Endothelial cell of umbilical vein (primary cell): ENCODE data around the gene RRP15. TPM values are rescaled to one million over a fixed set of nuclear protein-coding genes. Genes with fewer than 3 reads are reported as not detected.

ENCODE experiments used
- BruUV-seq: library from RNA; stranded (reverse); fragments of 400-500 nt; replicated peaks from 2 replicates; lab custom pipeline; 2021; lab: Mats Ljungman, UMichigan
- CTCF ChIA-PET: fragments of 300-600, 350-600 bp; sonication (Branson Sonifier 250); formaldehyde crosslinking; loops from one replicate; lab custom pipeline; 2021; ENCODE audit warnings: antibody characterized with exemption, inconsistent platforms; lab: Charles Lee
- POLR2A ChIA-PET: fragments of 300-600, 350-600 bp; sonication (Branson Sonifier 250); formaldehyde crosslinking; loops from one replicate; lab custom pipeline; 2021; ENCODE audit warnings: antibody characterized with exemption, inconsistent platforms; lab: Charles Lee
- DNase-seq: peaks from one replicate; pipeline ENCODE4 v3.0.0-alpha.2; 2011; ENCODE audit warnings: low read depth, low spot score
- FAIRE-seq: peaks from 2 replicates; lab custom pipeline; 2011; peaks lifted over from hg19 to GRCh38; lab: Jason Lieb, UNC
- H2AFZ ChIP-seq: 2 replicates; pipeline ENCODE4 v1.6.0; 2012; ENCODE audit warnings: low read depth, low read length, control low read depth, inconsistent platforms
- H3K27ac ChIP-seq: 2 replicates; pipeline ENCODE4 v1.5.1; 2011; ENCODE audit warnings: low read depth, mild to moderate bottlenecking, control low read depth, low read length, moderate library complexity; ENCODE audit not compliant: insufficient read depth
- H3K27me3 ChIP-seq, 2 experiments: 2 replicates each; pipeline versions ENCODE4 v1.6.0 to v1.6.1; 2011; ENCODE audit warnings: low read length in 2 of 2, mixed read lengths in 1 of 2; ENCODE audit not compliant: control insufficient read depth in 2 of 2, insufficient read depth in 2 of 2
- H3K36me3 ChIP-seq, 2 experiments: 2 replicates in 1 of 2; 3 replicates in 1 of 2; pipeline ENCODE4 v1.5.1; 2011; ENCODE audit warnings: low read length in 2 of 2, mild to moderate bottlenecking in 1 of 2, moderate library complexity in 1 of 2; ENCODE audit not compliant: control insufficient read depth in 2 of 2, insufficient read depth in 2 of 2; ENCODE audit errors: extremely low read depth in 1 of 2
- H3K4me1 ChIP-seq: 3 replicates; pipeline ENCODE4 v1.5.1; 2011; ENCODE audit warnings: mild to moderate bottlenecking, low read length; ENCODE audit not compliant: control insufficient read depth, insufficient read depth; ENCODE audit errors: extremely low read depth
- H3K4me2 ChIP-seq: 2 replicates; pipeline ENCODE4 v1.6.1; 2011; ENCODE audit warnings: low read length, control low read depth, mixed read lengths; ENCODE audit not compliant: insufficient read depth
- H3K4me3 ChIP-seq, 3 experiments: fragments of 200-600 bp in 1 of 3; sonication (generic), shearing (Covaris generic) in 1 of 3; replicated peaks in 1 of 3; 2 replicates each; pipeline ENCODE4 v1.5.1; 2011 to 2016; ENCODE audit warnings: control low read depth in 3 of 3, low read length in 3 of 3, mild to moderate bottlenecking in 2 of 3, inconsistent platforms in 1 of 3, low read depth in 1 of 3, moderate library complexity in 1 of 3; ENCODE audit not compliant: insufficient read depth in 1 of 3
- H3K79me2 ChIP-seq: 2 replicates; pipeline ENCODE4 v1.6.0; 2012; ENCODE audit warnings: low read length, inconsistent platforms; ENCODE audit not compliant: control insufficient read depth, insufficient read depth
- H3K9ac ChIP-seq: replicated peaks from 2 replicates; pipeline ENCODE3; 2011; ENCODE audit warnings: low read length, control low read depth; ENCODE audit not compliant: insufficient read depth; ENCODE audit errors: extremely low read depth
- H3K9me1 ChIP-seq: replicated peaks from 3 replicates; pipeline ENCODE4 v1.6.0; 2011; ENCODE audit warnings: mild to moderate bottlenecking, low read length; ENCODE audit not compliant: control insufficient read depth, insufficient read depth; ENCODE audit errors: extremely low read depth
- H3K9me3 ChIP-seq: replicated peaks from 2 replicates; pipeline ENCODE4 v1.5.1; 2012; ENCODE audit warnings: low read length, inconsistent platforms; ENCODE audit not compliant: control insufficient read depth, insufficient read depth
- H4K20me1 ChIP-seq: replicated peaks from 2 replicates; pipeline ENCODE3; 2011; ENCODE audit warnings: mild to moderate bottlenecking, low read length; ENCODE audit not compliant: control insufficient read depth, insufficient read depth; ENCODE audit errors: extremely low read depth
- CTCF ChIP-seq, 2 donors: IDR thresholded peaks; 1 replicate in 1 of 2; 2 replicates in 1 of 2; pipeline ENCODE4 v1.5.1; 2011; ENCODE audit warnings: low read length in 2 of 2, mild to moderate bottlenecking in 2 of 2, moderate library complexity in 2 of 2, control low read depth in 1 of 2, inconsistent platforms in 1 of 2, low read depth in 1 of 2; ENCODE audit not compliant: insufficient read depth in 1 of 2; ENCODE audit errors: extremely low read depth in 1 of 2
- EZH2 ChIP-seq: IDR thresholded peaks from 2 replicates; pipeline ENCODE4 v1.6.1; 2012; ENCODE audit warnings: borderline replicate concordance, low read depth, mild to moderate bottlenecking, moderate library complexity, low read length, inconsistent platforms; ENCODE audit not compliant: severe bottlenecking
- FOS ChIP-seq: IDR thresholded peaks from 2 replicates; pipeline ENCODE4 v1.6.1; 2011; ENCODE audit warnings: mild to moderate bottlenecking, low read length, moderate library complexity, borderline replicate concordance; ENCODE audit not compliant: insufficient read depth
- GATA2 ChIP-seq: IDR thresholded peaks from 2 replicates; pipeline ENCODE4 v1.7.0; 2011; ENCODE audit warnings: low read depth, mild to moderate bottlenecking, moderate library complexity, mixed read lengths, low read length; ENCODE audit not compliant: insufficient read length, insufficient read depth
- JUN ChIP-seq: IDR thresholded peaks from 2 replicates; pipeline ENCODE4 v1.6.1; 2011; ENCODE audit warnings: borderline replicate concordance, low read depth; ENCODE audit not compliant: insufficient read length, insufficient read depth
- MYC ChIP-seq: IDR thresholded peaks from one replicate; pipeline ENCODE4 v1.6.1; 2011; ENCODE audit warnings: mild to moderate bottlenecking, low read depth, low read length
- POLR2A ChIP-seq: IDR thresholded peaks from 2 replicates; pipeline ENCODE4 v1.6.1; 2012; ENCODE audit warnings: low read depth, mild to moderate bottlenecking, control low read depth, low read length
- POLR2AphosphoS5 ChIP-seq: IDR thresholded peaks from 2 replicates; pipeline ENCODE4 v1.6.1; 2012; ENCODE audit warnings: low read depth, mild to moderate bottlenecking, control low read depth, low read length, moderate library complexity; ENCODE audit not compliant: insufficient read depth
- dilution Hi-C: fragments of 300-500 bp; cut with MboI; formaldehyde crosslinking; loops from one replicate; pipeline ENCODE4 v1.15.0; 2019; ENCODE audit warnings: low sequenced_read_pairs; ENCODE audit not compliant: extremely low pct_ligation_motif_present
- intact Hi-C: fragments of 100-400 bp; cut with micrococcal nuclease; formaldehyde crosslinking; loops from one replicate; pipeline ENCODE4 v1.10.0; 2022
- polyA plus RNA-seq, 4 experiments: library from polyadenylated mRNA; depleted of rRNA in 3 of 4; stranded (reverse) in 3 of 4; unstranded in 1 of 4; fragments of >200 nt; gene quantifications; 2 replicates each; pipeline versions ENCODE4 v1.2.1 to v1.2.3, GENCODE V29; 2011 to 2012; ENCODE audit warnings: missing spikeins in 1 of 4
- total RNA-seq: library from RNA; stranded (reverse); gene quantifications from 2 replicates; pipeline ENCODE4 v1.2.3, GENCODE V29; 2021
- TF ChIP-seq, protein P1 (sequence below): IDR thresholded peaks from 2 replicates; pipeline ENCODE4 v1.6.1; 2011; ENCODE audit not compliant: insufficient read depth, insufficient read length

The RRP15 gene
- total and polyA plus RNA-seq, 2 donors (not counting 3 experiments of a cell fraction or from before 2014, with no cell fraction given), result 1.0 to 17.3 TPM

DNA sequence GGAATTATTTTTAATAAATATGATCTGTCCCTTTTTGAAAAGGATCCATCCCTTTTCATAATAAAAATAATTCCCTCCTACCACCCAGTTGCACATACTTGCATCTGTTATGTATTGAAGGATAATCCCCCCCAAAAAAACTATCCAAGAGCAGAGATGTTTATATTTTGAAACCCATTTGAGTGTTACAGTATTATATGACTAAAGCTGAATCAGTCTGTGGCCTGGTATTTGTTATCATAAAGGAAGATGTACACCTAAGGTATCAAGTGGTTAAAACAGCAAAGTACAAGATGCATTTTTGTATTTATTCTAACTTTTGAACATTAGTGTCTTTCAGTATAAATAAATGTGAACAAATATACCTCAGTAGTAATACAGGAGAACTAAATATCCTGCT lies 47.3 kb downstream of the RRP15 start:
- TF ChIP-seq POLR2A (no peak), POLR2AphosphoS5 (no peak), GATA2 (no peak), FOS (no peak), EZH2 (no peak), MYC (no peak), JUN (no peak), CTCF (IDR thresholded peaks at IDR 0.05; ENCODE audit: extremely low read depth in 1 of 2, insufficient read depth in 1 of 2, low read depth in 1 of 2, low read length in 2 of 2) (no peak)
- TF ChIP-seq, protein P1, sequence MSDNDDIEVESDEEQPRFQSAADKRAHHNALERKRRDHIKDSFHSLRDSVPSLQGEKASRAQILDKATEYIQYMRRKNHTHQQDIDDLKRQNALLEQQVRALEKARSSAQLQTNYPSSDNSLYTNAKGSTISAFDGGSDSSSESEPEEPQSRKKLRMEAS, result no peak
- ChIA-PET CTCF (interaction anchor here (6.0 kb wide), 1 partner anchor 735 kb away, joined by 55 read pairs; no protein-coding TSS in a partner anchor), POLR2A (no interaction called here)
- Histone ChIP-seq H3K9me1 (no peaks in the 10 kb centered on the region), H3K4me1 (peaks cover 2% of the 10 kb centered on the region), H4K20me1 (no peaks in the 10 kb centered on the region), H3K27me3 (no peaks in the 10 kb centered on the region), H3K27ac (no peak overlapping the region), H3K4me3 (no peak overlapping the region), H3K9ac (no peak overlapping the region), H3K79me2 (peaks cover 2% of the 10 kb centered on the region), H3K9me3 (no peaks in the 10 kb centered on the region), H3K36me3 (no peaks in the 10 kb centered on the region), H2AFZ (no peak overlapping the region), H3K4me2 (no peak overlapping the region)
- dilution Hi-C loops, result no loop called here
- FAIRE-seq, result no peak
- BruUV-seq, result no TSS peak
- no peak for DNase-seq
- intact Hi-C loops, result loop anchor here (5.0 to 10.0 kb wide), 3 partner anchors 482 to 985 kb away; no protein-coding TSS in a partner anchor
